HG03025 (cell line): ENCODE results near the gene GP1BA.

Experiments used
- ATAC-seq: cut with Tn5 transposase; IDR thresholded peaks from one replicate; pipeline ENCODE4 v1.9.1; 2021; ENCODE audit warnings: mild to moderate bottlenecking, moderate library complexity; ENCODE audit not compliant: unreplicated experiment, low FRiP score

Gene GP1BA

DNA sequence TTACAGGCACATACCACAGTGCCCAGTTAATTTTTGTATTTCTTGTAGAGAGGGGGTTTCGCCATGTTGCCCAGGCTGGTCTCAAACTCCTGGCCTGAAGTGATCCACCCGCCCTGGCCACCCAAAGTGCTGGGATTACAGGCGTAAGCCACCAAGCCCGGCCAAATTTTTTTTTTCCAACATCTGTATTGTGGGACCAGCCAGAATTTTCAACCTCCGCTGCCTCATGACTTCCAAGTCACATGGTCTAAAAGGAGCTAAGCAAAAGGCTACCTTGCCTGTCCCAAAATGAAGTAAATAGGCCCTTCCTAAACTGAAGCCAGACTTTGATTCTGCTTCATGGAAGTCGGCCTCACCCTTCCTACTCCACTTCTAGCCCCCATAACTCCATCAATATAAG, 39.7 kb downstream of the GP1BA start:
- no peak for ATAC-seq

GRCh38 chr17:4972322-4972721, 40.2 kb downstream of the GP1BA start:
- no peak for ATAC-seq

DNA sequence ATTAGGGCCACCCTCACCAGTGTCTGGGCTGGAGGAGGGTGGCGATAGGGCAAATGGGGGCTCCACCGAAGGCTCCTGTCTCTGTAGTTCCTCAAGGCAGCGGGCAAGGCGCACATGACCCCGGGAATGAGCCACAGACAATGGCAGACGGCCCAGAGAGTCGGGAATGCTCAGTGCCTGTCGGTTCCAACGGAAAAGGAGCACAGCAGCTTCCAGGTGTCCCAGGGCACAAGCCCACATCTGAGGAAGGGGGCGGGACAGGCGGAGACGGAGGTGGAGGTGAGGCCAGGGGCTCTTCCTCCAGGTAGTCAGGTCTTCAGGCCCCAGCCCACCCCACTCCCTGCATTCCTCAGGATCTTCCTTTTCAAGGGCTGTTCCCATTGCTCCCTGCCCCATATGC, 40.7 kb downstream of the GP1BA start:
- no peak for ATAC-seq

DNA sequence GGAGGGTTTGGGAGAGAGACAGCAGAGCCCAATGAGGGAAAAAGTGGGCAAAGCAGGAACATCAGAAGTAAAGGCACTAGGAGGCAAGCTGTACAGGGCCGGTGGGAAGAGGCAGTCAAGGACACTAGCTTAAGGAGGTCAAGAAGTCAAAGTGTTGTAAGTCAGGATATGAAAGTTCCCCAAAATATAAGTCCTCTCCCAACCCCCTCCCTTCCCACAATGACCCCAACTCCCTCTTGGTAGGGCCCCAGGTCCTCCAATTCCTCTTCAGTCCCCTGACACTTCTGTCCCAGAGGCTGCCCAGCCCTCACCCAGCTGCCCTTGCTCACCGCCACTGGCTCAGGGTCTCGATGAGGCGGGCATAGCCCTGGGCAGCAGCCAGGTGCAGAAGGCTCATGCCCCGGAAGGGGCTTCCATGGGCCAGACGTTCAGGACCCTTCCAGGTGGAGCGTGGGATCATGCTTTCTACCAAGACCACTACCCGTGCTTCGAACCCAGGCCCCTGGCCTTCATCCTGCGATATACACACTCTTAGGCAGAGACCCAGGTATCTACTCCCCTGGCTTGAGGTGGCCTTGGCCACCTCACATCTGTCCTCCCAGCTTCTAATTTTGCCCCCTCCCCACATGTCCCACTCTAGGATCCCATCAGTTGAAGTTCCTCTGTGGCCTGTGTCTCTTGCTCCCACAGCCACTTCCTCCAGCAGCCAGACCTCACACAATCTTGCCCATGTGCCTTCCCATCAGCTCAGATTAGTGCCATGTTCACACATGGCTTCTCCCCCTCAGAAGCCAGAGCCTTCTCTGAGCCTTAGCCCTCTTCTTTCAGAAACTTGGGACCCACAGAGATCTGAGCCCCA, 41.4 kb downstream of the GP1BA start:
- ATAC-seq, result no peak

DNA sequence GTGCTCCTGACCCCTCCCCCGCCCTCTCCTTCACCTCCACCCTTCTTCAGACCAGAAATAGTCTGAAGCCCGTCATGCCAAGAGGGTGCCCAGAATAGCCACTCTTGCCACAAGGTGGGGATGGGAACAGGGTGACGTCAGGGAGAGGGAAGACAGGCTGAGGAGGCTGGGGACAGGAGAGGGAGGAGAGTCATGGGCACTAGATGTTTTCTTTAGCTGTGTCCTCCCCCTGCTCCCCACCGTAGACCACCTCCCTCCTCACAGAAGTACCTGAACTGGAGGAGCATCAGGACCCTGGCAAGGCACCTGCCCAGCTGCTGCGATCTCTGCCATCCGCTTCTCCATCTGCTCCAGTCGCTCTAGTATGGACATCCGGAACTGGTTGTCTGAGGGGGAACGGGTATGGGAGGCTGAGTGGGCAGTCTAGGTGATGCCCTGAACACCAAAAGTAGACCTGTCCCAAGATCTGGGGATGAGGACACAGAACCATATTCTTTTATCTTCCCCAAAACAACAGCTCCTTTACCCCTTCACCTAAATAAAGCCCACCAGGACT, 42.1 kb downstream of the GP1BA start:
- no peak for ATAC-seq

- ATAC-seq, result no peak
These were observed 46.6 kb downstream of the GP1BA start for GRCh38 chr17:4978726-4979125.

DNA sequence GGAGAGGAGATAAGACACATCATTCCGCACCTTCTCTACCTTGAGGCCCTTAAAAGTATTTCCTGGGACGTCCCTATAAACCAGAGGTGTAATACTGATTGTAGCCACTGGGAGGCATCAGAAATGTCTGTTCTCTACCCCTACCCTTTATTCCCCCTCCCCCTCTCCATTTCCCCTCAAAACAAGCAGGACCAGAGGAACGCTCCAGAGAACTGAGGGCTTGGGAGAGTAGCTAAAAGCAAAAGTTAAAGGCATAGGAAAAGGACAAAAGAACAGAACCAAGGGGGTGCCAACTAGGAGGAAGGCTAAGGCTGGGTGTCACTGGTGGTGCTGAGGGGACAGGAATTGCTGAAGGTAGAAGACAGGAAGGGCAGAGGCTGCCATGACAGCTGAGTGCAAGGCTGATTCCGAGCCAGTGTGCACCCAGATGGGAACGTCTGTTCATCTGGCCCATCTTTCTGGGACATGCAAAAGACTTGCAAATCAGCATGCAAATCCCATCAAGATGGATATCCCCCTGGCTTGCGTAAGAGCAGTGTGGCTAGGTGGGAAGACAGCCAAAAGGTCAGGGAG, 48.7 kb downstream of the GP1BA start:
- ATAC-seq, result no peak

DNA sequence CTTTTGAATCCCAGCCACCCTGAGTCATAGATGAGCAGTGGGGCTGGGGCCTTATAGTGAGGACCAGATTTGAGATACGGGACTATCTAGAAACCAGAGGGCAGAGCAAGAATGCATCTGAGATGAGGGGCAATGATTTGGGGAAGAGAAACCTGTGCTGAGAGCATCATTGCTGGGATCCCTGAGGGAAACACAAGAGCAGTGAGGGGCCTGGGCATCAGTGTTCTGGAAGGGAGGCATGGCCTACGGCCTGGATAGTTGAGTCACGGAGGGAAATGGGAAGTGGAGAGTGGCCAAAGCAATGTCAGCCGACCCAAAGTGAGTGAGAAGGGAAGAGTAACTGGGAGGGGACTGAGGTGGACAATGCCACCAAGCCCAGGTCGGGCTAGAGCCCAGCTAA, 50.2 kb downstream of the GP1BA start:
- no peak for ATAC-seq
